Astrocyte (in vitro differentiated cells and primary cell): ENCODE measurements around the gene TOP3B. TPM values are rescaled to one million over a fixed set of nuclear protein-coding genes. Genes with fewer than 3 reads are reported as not detected.
A peak's percentile ranks its signal among the peaks of the same experiment; 100 is the strongest.

Experiments
- DNase-seq: peaks from one replicate; pipeline ENCODE4 v3.0.0-alpha.2; 2010; ENCODE audit warnings: low read depth
- FAIRE-seq: peaks from 2 replicates; lab custom pipeline; 2011; peaks lifted over from hg19 to GRCh38; lab: Jason Lieb, UNC
- H2AFZ ChIP-seq: 2 replicates; pipeline ENCODE4 v1.6.0; 2012; ENCODE audit warnings: low read depth, low read length, inconsistent platforms
- H3K27ac ChIP-seq: 2 replicates; pipeline ENCODE4 v1.5.1; 2011; ENCODE audit warnings: low read depth, low read length, inconsistent platforms
- H3K27me3 ChIP-seq: 2 replicates; pipeline ENCODE4 v1.6.0; 2011; ENCODE audit warnings: low read length, inconsistent platforms; ENCODE audit not compliant: insufficient read depth
- H3K36me3 ChIP-seq: 2 replicates; pipeline ENCODE4 v1.5.1; 2011; ENCODE audit warnings: low read length, inconsistent platforms; ENCODE audit not compliant: insufficient read depth
- H3K4me1 ChIP-seq: 2 replicates; pipeline ENCODE4 v1.5.1; 2011; ENCODE audit warnings: low read length, inconsistent platforms; ENCODE audit not compliant: insufficient read depth
- H3K4me2 ChIP-seq: 2 replicates; pipeline ENCODE4 v1.6.0; 2012; ENCODE audit warnings: low read length, inconsistent platforms
- H3K4me3 ChIP-seq: 2 replicates; pipeline ENCODE4 v1.5.1; 2011; ENCODE audit warnings: low read depth, mild to moderate bottlenecking, low read length, inconsistent platforms; ENCODE audit not compliant: insufficient read depth
- H3K79me2 ChIP-seq: 2 replicates; pipeline ENCODE4 v1.6.0; 2012; ENCODE audit warnings: mild to moderate bottlenecking, low read length, inconsistent platforms; ENCODE audit not compliant: insufficient read depth
- H3K9ac ChIP-seq: 2 replicates; pipeline ENCODE4 v1.6.0; 2012; ENCODE audit warnings: mild to moderate bottlenecking, low read length, inconsistent platforms
- H3K9me3 ChIP-seq: 2 replicates; pipeline ENCODE4 v1.5.1; 2012; ENCODE audit warnings: low read depth, mild to moderate bottlenecking, low read length, inconsistent platforms; ENCODE audit not compliant: insufficient read depth
- H4K20me1 ChIP-seq: 2 replicates; pipeline ENCODE4 v1.6.0; 2012; ENCODE audit warnings: low read length, inconsistent platforms; ENCODE audit not compliant: insufficient read depth
- H3K27ac Mint-ChIP-seq: one replicate; pipeline ENCODE4 v1.8.0; 2021; ENCODE audit warnings: mild to moderate bottlenecking, mixed read lengths; ENCODE audit not compliant: unreplicated experiment
- H3K27me3 Mint-ChIP-seq: one replicate; pipeline ENCODE4 v1.8.0; 2021; ENCODE audit warnings: low read depth, mixed read lengths; ENCODE audit not compliant: unreplicated experiment
- H3K36me3 Mint-ChIP-seq: one replicate; pipeline ENCODE4 v1.8.0; 2021; ENCODE audit warnings: low read depth, mixed read lengths; ENCODE audit not compliant: unreplicated experiment
- H3K4me1 Mint-ChIP-seq: one replicate; pipeline ENCODE4 v1.8.0; 2021; ENCODE audit warnings: low read depth, mixed read lengths; ENCODE audit not compliant: unreplicated experiment
- H3K4me3 Mint-ChIP-seq: one replicate; pipeline ENCODE4 v1.8.0; 2021; ENCODE audit warnings: mild to moderate bottlenecking, moderate library complexity, mixed read lengths; ENCODE audit not compliant: unreplicated experiment
- H3K9me3 Mint-ChIP-seq: one replicate; pipeline ENCODE4 v1.8.0; 2021; ENCODE audit warnings: mild to moderate bottlenecking, mixed read lengths; ENCODE audit not compliant: unreplicated experiment
- CTCF ChIP-seq: IDR thresholded peaks from 2 replicates; pipeline ENCODE4 v1.5.1; 2011; ENCODE audit warnings: low read depth, mild to moderate bottlenecking, inconsistent platforms, low read length, moderate library complexity; ENCODE audit not compliant: insufficient read depth
- EZH2 ChIP-seq: IDR thresholded peaks from 2 replicates; pipeline ENCODE4 v1.6.1; 2012; ENCODE audit warnings: mild to moderate bottlenecking, low read length, inconsistent platforms; ENCODE audit not compliant: insufficient read depth
- total RNA-seq: library from RNA; stranded (reverse); gene quantifications from 2 replicates; pipeline ENCODE4 v1.2.1, GENCODE V29; 2021

TOP3B gene
- total RNA-seq, 1 donor from 2014 or later, result 37.3 TPM

- Histone ChIP-seq H3K4me3 (no peak overlapping the region), H3K4me2 (no peak overlapping the region), H2AFZ (no peak overlapping the region), H3K27me3 (no peaks in the 10 kb centered on the region), H3K9me3 (no peaks in the 10 kb centered on the region), H3K9ac (no peak overlapping the region), H3K79me2 (no peaks in the 10 kb centered on the region), H3K36me3 (no peaks in the 10 kb centered on the region), H3K4me1 (no peaks in the 10 kb centered on the region), H4K20me1 (peaks cover 4% of the 10 kb centered on the region), H3K27ac (no peak overlapping the region)
- Mint-ChIP-seq H3K36me3 (no peaks in the 10 kb centered on the region), H3K27ac (no peak overlapping the region), H3K4me1 (peaks cover 4% of the 10 kb centered on the region), H3K4me3 (no peak overlapping the region), H3K27me3 (no peaks in the 10 kb centered on the region), H3K9me3 (no peaks in the 10 kb centered on the region)
- FAIRE-seq, result no peak
- peak; percentile 18 for DNase-seq
- no peak for TF ChIP-seq EZH2
- TF ChIP-seq CTCF, result no peak
Observed at GRCh38 chr22:21917181-21917958, 65.2 kb downstream of the TOP3B start.

GRCh38 chr22:21916309-21916918 lies 66.2 kb downstream of the TOP3B start:
- no peaks in the 10 kb centered on the region for H3K27me3 ChIP-seq
- H3K9me3 Mint-ChIP-seq, result no peaks in the 10 kb centered on the region
- no peak overlapping the region for H3K4me3 ChIP-seq
- H4K20me1 ChIP-seq, result peaks cover 2% of the 10 kb centered on the region
- H3K36me3 ChIP-seq, result no peaks in the 10 kb centered on the region
- peaks cover 4% of the 10 kb centered on the region for H3K4me1 Mint-ChIP-seq
- no peak overlapping the region for H3K4me3 Mint-ChIP-seq
- H3K36me3 Mint-ChIP-seq, result no peaks in the 10 kb centered on the region
- H3K4me1 ChIP-seq, result no peaks in the 10 kb centered on the region
- no peak overlapping the region for H3K27ac ChIP-seq
- no peak for TF ChIP-seq EZH2
- TF ChIP-seq CTCF, result no peak
- H3K79me2 ChIP-seq, result no peaks in the 10 kb centered on the region
- no peak overlapping the region for H3K4me2 ChIP-seq
- no peak overlapping the region for H3K9ac ChIP-seq
- no peaks in the 10 kb centered on the region for H3K9me3 ChIP-seq
- H3K27ac Mint-ChIP-seq, result no peak overlapping the region
- H2AFZ ChIP-seq, result no peak overlapping the region
- FAIRE-seq (no peak), DNase-seq (no peak)
- no peaks in the 10 kb centered on the region for H3K27me3 Mint-ChIP-seq
